ENCODE data around the gene MNAT1. TPM values are rescaled to one million over a fixed set of nuclear protein-coding genes. Genes with fewer than 3 reads are reported as not detected.

The MNAT1 gene
- polyA plus RNA-seq, 3 donors, result 4.1 to 5.8 (median 4.5) TPM

DNA sequence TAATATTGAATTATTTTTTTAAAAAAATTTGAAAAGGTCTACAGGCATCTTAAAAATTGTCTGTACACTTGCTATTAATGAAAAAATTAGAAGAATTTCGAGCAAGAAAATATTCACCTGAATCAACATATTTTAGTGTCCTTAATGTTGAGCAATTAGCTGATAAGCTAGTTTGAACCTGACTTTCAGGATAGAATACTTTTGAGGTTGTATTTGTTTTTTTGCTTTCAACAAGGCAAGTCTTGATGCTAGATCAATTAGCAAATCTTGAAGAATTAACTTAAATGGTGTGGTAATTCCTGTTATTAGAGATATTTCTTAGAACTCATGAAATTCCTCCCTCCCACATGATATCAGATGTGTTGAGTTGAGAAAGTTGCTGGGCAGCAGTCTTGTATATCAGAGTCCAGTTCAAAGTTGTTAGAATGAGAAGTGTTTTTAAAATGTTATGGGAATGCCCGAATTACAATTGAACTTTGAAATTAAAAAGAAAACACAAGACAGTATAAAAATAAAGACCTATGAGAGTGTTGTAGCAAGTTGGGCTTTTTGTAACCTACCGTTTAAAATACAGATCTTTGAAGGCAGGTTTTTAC, 127.1 kb downstream of the MNAT1 start:
- intact Hi-C loops (cut with micrococcal nuclease), result no loop called here
- peaks cover 3% of the 10 kb centered on the region in 2 donors for H3K4me1 ChIP-seq (ENCODE audit: control insufficient read depth in 1 of 2, insufficient read depth in 2 of 2, low read length in 2 of 2)
- TF ChIP-seq, protein P1, sequence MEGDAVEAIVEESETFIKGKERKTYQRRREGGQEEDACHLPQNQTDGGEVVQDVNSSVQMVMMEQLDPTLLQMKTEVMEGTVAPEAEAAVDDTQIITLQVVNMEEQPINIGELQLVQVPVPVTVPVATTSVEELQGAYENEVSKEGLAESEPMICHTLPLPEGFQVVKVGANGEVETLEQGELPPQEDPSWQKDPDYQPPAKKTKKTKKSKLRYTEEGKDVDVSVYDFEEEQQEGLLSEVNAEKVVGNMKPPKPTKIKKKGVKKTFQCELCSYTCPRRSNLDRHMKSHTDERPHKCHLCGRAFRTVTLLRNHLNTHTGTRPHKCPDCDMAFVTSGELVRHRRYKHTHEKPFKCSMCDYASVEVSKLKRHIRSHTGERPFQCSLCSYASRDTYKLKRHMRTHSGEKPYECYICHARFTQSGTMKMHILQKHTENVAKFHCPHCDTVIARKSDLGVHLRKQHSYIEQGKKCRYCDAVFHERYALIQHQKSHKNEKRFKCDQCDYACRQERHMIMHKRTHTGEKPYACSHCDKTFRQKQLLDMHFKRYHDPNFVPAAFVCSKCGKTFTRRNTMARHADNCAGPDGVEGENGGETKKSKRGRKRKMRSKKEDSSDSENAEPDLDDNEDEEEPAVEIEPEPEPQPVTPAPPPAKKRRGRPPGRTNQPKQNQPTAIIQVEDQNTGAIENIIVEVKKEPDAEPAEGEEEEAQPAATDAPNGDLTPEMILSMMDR (IDR thresholded peaks at IDR 0.05), result no peak
- peaks cover 0 to 3% of the 10 kb centered on the region in 2 donors for H3K9me3 ChIP-seq (replicated peaks in 1 of 2; ENCODE audit: control insufficient read depth in 1 of 2, insufficient read depth in 1 of 2, low read length in 2 of 2)
- H4K20me1 ChIP-seq (ENCODE audit: insufficient read depth, low read length), result no peaks in the 10 kb centered on the region
- peaks cover 2 to 4% of the 10 kb centered on the region in 2 donors for H3K36me3 Mint-ChIP-seq
- peaks cover 0 to 10% (median 6%) of the 10 kb centered on the region in 7 donors for H3K9me3 Mint-ChIP-seq
- no peak overlapping the region for H3K4me3 ChIP-seq (replicated peaks in 1 of 3; ENCODE audit: low read depth in 2 of 3, low read length in 3 of 3)
- no peaks in the 10 kb centered on the region for H3K27me3 ChIP-seq (ENCODE audit: control insufficient read depth in 2 of 2, insufficient read depth in 2 of 2, low read length in 2 of 2)
- H3K4me2 ChIP-seq (replicated peaks; ENCODE audit: extremely low read depth, low read length, poor library complexity, severe bottlenecking), result no peak overlapping the region
- no peak for DNase-seq
- H3K27ac Mint-ChIP-seq, result no peak overlapping the region
- H3K27ac ChIP-seq (ENCODE audit: low read depth in 1 of 2, low read length in 2 of 2), result no peak overlapping the region
- no peaks in the 10 kb centered on the region for H3K36me3 ChIP-seq (replicated peaks in 1 of 2; ENCODE audit: control insufficient read depth in 1 of 2, insufficient read depth in 2 of 2, low read length in 2 of 2)
- no CpG with 5 or more reads among the region's 3 CpGs for WGBS (ENCODE audit: insufficient coverage)
- no peak overlapping the region for H3K9ac ChIP-seq (ENCODE audit: insufficient read depth, low read length, poor library complexity, severe bottlenecking)
- H3K4me1 Mint-ChIP-seq, result peaks cover 14% of the 10 kb centered on the region
- H3K4me3 Mint-ChIP-seq, result no peak overlapping the region
- H3K79me2 ChIP-seq (ENCODE audit: insufficient read depth, low read length), result no peaks in the 10 kb centered on the region
- H3K27me3 Mint-ChIP-seq (ENCODE audit: low read depth in 3 of 3), result peaks cover 0 to 1% (median 1%) of the 10 kb centered on the region in 3 donors
- H2AFZ ChIP-seq (ENCODE audit: insufficient read depth, low read depth, low read length, poor library complexity, severe bottlenecking), result no peak overlapping the region

DNA sequence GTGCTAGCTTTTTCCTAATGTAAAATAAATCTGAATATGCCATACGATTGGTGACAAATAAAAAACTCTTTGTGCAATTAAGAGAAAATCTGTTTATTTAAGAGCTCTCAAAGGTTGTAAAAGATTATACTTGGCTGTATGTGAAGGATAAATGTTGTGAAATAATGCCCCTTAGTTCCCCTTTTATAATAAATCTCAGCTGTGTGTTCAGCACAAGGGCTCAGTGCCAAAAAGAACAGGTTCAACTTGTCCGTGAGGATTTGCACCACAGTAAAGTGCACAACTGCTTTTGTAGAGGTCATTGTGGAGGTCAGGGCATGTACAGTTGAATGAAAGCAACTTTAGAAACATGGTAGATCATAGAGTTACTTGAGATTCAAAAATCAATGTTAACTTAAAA, 127.7 kb downstream of the MNAT1 start:
- no peaks in the 10 kb centered on the region for H3K79me2 ChIP-seq (ENCODE audit: insufficient read depth, low read length)
- H3K9ac ChIP-seq (ENCODE audit: insufficient read depth, low read length, poor library complexity, severe bottlenecking), result no peak overlapping the region
- H3K9me3 Mint-ChIP-seq, result peaks cover 0 to 5% (median 0%) of the 10 kb centered on the region in 7 donors
- H4K20me1 ChIP-seq (ENCODE audit: insufficient read depth, low read length), result no peaks in the 10 kb centered on the region
- peaks cover 14% of the 10 kb centered on the region for H3K4me1 Mint-ChIP-seq
- H3K27ac Mint-ChIP-seq, result no peak overlapping the region
- peaks cover 3% of the 10 kb centered on the region in 2 donors for H3K4me1 ChIP-seq (ENCODE audit: control insufficient read depth in 1 of 2, insufficient read depth in 2 of 2, low read length in 2 of 2)
- intact Hi-C loops (cut with micrococcal nuclease), result no loop called here
- TF ChIP-seq, protein P1 (IDR thresholded peaks at IDR 0.05), result no peak
- no peak overlapping the region for H3K4me2 ChIP-seq (replicated peaks; ENCODE audit: extremely low read depth, low read length, poor library complexity, severe bottlenecking)
- no peaks in the 10 kb centered on the region for H3K36me3 ChIP-seq (replicated peaks in 1 of 2; ENCODE audit: control insufficient read depth in 1 of 2, insufficient read depth in 2 of 2, low read length in 2 of 2)
- peaks cover 0 to 1% (median 1%) of the 10 kb centered on the region in 3 donors for H3K27me3 Mint-ChIP-seq (ENCODE audit: low read depth in 3 of 3)
- no peaks in the 10 kb centered on the region for H3K27me3 ChIP-seq (ENCODE audit: control insufficient read depth in 2 of 2, insufficient read depth in 2 of 2, low read length in 2 of 2)
- H3K36me3 Mint-ChIP-seq, result peaks cover 2 to 4% of the 10 kb centered on the region in 2 donors
- no CpG with 5 or more reads among the region's 2 CpGs for WGBS (ENCODE audit: insufficient coverage)
- no peaks in the 10 kb centered on the region for H3K9me3 ChIP-seq (replicated peaks in 1 of 2; ENCODE audit: control insufficient read depth in 1 of 2, insufficient read depth in 1 of 2, low read length in 2 of 2)
- H2AFZ ChIP-seq (ENCODE audit: insufficient read depth, low read depth, low read length, poor library complexity, severe bottlenecking), result no peak overlapping the region
- H3K4me3 Mint-ChIP-seq, result peak overlapping the region in 1 of 2 donors; percentile 63
- H3K4me3 ChIP-seq (replicated peaks in 1 of 3; ENCODE audit: low read depth in 2 of 3, low read length in 3 of 3), result no peak overlapping the region
- DNase-seq, result peak; percentile 10 to 31 (median 26)
- no peak overlapping the region for H3K27ac ChIP-seq (ENCODE audit: low read depth in 1 of 2, low read length in 2 of 2)

Measured in CD14-positive monocyte (primary cell).